Right atrium auricular region (tissue), 2 donors: ENCODE data around the gene SCN4A. TPM values are rescaled to one million over a fixed set of nuclear protein-coding genes. Genes with fewer than 3 reads are reported as not detected.
"Not testable (repeated sequence)": the region's sequence is repeated elsewhere in the genome, so short reads cannot be mapped to it uniquely, and the experiment has no call there.

Experiments used
- DNase-seq: peaks from one replicate; pipeline ENCODE4 v3.0.0-alpha.2; 2019; ENCODE audit warnings: low spot score
- H3K27ac ChIP-seq, 2 donors: fragments of 200-600 bp; sonication (generic); 1 replicate in 1 of 2; 2 replicates in 1 of 2; pipeline ENCODE4 v1.5.1; 2016 to 2019
- H3K27me3 ChIP-seq, 2 donors: fragments of 200-600 bp; sonication (generic); one replicate each; pipeline versions ENCODE4 v1.5.1 to v1.6.0; 2017 to 2019
- H3K36me3 ChIP-seq: fragments of 200-600 bp; sonication (generic); one replicate; pipeline ENCODE4 v1.5.1; 2016
- H3K4me1 ChIP-seq, 2 donors: fragments of 200-600 bp; sonication (generic); one replicate each; pipeline versions ENCODE4 v1.5.1 to v1.6.0; 2017 to 2019
- H3K4me3 ChIP-seq, 2 donors: fragments of 200-600 bp; sonication (generic); 1 replicate in 1 of 2; 2 replicates in 1 of 2; pipeline ENCODE4 v1.5.1; 2017 to 2019; ENCODE audit warnings: mild to moderate bottlenecking in 1 of 2, moderate library complexity in 1 of 2
- H3K9me3 ChIP-seq, 2 donors: fragments of 200-600 bp; sonication (generic); one replicate each; pipeline ENCODE4 v1.5.1; 2019
- total RNA-seq, 2 donors: library from RNA; depleted of rRNA; stranded (reverse); fragments of >200 nt; gene quantifications; one replicate each; pipeline ENCODE4 v1.1.0, GENCODE V29; 2016
- TF ChIP-seq, protein P1 (sequence below), 2 donors: fragments of 200-600 bp; sonication (generic); IDR thresholded peaks; one replicate each; pipeline ENCODE4 v1.5.1; 2019; ENCODE audit warnings: antibody characterized with exemption in 2 of 2

Gene SCN4A
- total RNA-seq, 2 donors from 2014 or later, result 0.74 to 2.5 TPM

DNA sequence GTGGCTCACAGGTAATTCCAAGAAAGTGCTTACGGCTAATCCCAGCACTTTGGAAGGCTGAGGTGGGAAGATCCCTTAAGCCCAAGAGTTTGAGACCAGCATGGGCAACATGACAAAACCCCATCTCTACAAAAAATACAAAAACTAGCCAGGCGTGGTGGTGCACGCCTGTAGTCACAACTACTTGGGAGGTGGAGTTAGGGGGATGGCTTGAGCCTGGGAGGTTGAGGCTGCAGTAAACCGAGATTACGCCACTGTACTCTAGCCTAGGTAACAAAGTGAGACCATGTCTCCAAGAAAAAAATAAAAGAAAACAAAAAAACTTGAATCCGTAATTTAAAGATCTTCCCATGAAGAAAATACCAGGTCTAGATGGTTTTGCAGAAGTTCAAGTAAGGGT, 42.7 kb upstream of the SCN4A start:
- peaks cover 0 to 15% of the 10 kb centered on the region in 2 donors for H3K4me1 ChIP-seq
- DNase-seq, result no peak
- no peaks in the 10 kb centered on the region for H3K36me3 ChIP-seq
- no peaks in the 10 kb centered on the region for H3K9me3 ChIP-seq
- no peaks in the 10 kb centered on the region for H3K27me3 ChIP-seq
- TF ChIP-seq, protein P1, sequence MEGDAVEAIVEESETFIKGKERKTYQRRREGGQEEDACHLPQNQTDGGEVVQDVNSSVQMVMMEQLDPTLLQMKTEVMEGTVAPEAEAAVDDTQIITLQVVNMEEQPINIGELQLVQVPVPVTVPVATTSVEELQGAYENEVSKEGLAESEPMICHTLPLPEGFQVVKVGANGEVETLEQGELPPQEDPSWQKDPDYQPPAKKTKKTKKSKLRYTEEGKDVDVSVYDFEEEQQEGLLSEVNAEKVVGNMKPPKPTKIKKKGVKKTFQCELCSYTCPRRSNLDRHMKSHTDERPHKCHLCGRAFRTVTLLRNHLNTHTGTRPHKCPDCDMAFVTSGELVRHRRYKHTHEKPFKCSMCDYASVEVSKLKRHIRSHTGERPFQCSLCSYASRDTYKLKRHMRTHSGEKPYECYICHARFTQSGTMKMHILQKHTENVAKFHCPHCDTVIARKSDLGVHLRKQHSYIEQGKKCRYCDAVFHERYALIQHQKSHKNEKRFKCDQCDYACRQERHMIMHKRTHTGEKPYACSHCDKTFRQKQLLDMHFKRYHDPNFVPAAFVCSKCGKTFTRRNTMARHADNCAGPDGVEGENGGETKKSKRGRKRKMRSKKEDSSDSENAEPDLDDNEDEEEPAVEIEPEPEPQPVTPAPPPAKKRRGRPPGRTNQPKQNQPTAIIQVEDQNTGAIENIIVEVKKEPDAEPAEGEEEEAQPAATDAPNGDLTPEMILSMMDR (IDR thresholded peaks at IDR 0.05), result no peak
- H3K27ac ChIP-seq, result peak overlapping the region in 1 of 2 donors; percentile 12
- H3K4me3 ChIP-seq, result no peak overlapping the region

DNA sequence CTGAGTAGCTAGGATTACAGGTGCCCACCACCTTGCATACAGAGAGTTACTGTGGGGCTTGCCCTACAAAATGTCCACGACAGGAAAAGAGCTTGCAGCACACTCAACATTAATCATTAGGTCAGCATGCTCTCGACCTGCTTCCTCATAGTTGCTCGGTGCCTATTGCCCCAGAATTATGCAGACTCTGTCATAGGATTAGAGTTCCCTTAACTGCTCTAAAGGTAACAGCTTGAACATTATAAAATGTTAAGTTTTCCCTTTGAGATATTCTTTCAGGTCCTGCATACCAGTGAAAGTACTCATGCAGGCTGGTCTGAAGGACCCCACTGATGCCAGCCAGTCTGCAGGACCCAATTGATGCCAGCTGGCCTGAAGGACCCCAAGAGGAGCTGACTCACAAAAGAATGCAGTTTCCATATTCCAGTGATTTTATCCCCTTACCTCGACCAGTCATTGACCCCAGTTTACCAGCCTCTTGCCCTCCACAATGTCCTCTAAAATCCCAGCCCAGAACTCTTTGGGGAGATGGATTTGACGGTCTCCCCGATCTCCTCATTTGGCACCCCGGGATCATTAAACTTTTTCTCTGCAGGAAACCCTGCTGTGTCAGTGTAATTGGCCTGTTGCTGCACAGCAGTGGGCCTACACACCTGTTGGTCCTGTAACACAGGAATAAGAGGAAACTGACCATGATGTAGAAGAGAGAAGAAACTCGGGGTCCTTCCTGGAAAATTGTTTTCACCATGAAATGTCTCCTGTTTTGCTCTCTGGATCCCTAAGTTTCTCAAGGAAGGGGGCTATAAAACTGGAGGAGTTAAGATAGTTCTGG, 37.1 kb upstream of the SCN4A start:
- no peak overlapping the region for H3K4me3 ChIP-seq
- no peaks in the 10 kb centered on the region for H3K36me3 ChIP-seq
- H3K9me3 ChIP-seq, result no peaks in the 10 kb centered on the region
- peak; percentile 57 for DNase-seq
- H3K4me1 ChIP-seq, result peaks cover 0 to 26% of the 10 kb centered on the region in 2 donors
- no peaks in the 10 kb centered on the region for H3K27me3 ChIP-seq
- TF ChIP-seq, protein P1 (IDR thresholded peaks at IDR 0.05), result no peak
- H3K27ac ChIP-seq, result peak overlapping the region in 1 of 2 donors; percentile 3

DNA sequence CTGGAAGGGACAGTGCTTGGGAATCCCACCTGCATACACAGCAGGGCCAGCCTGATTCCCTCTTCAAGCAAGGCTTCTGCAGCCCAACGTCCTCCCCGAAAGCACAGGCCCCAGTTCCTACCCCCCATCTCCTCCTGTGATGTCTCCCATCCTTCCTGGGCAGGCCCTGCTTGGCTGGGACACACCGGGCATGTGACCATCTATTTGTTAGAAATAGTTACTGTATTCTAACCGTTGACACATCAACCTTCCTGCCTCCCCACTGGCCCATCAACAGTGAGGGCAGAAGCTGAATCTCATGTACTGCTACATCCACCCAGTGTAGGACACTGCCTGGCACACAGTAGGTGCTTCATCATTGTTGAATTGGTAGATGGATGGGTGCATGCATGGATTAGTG, 36.1 kb upstream of the SCN4A start:
- H3K4me1 ChIP-seq, result peaks cover 0 to 26% of the 10 kb centered on the region in 2 donors
- no peaks in the 10 kb centered on the region for H3K36me3 ChIP-seq
- H3K27me3 ChIP-seq, result no peaks in the 10 kb centered on the region
- no peak overlapping the region for H3K4me3 ChIP-seq
- H3K9me3 ChIP-seq, result no peaks in the 10 kb centered on the region
- TF ChIP-seq, protein P1 (IDR thresholded peaks at IDR 0.05), result no peak
- H3K27ac ChIP-seq, result peak overlapping the region in 1 of 2 donors; percentile 40
- peak; percentile 54 for DNase-seq

DNA sequence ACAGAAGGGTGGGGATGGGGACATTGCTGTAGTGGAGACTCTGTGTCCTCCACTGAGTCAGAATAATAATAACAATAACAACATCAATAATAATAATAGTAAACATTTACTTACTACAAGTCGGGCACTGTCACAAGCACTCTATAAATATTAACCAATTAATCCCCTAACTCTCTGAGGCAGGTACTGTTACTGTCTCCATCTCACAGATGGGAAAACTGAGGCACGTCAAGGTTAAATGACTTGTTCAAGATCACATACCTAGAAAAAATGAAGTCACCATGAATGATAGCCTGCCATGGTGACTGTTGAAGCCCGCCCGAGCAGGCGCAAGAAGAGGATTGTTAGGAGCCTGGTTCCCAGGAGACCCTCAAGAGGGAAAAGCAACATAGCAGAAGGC, 35.6 kb upstream of the SCN4A start:
- no peaks in the 10 kb centered on the region for H3K27me3 ChIP-seq
- no peaks in the 10 kb centered on the region for H3K9me3 ChIP-seq
- peaks cover 0 to 26% of the 10 kb centered on the region in 2 donors for H3K4me1 ChIP-seq
- H3K36me3 ChIP-seq, result no peaks in the 10 kb centered on the region
- H3K27ac ChIP-seq, result peak overlapping the region in 1 of 2 donors; percentile 40
- H3K4me3 ChIP-seq, result no peak overlapping the region
- DNase-seq, result no peak
- TF ChIP-seq, protein P1 (IDR thresholded peaks at IDR 0.05), result no peak

DNA sequence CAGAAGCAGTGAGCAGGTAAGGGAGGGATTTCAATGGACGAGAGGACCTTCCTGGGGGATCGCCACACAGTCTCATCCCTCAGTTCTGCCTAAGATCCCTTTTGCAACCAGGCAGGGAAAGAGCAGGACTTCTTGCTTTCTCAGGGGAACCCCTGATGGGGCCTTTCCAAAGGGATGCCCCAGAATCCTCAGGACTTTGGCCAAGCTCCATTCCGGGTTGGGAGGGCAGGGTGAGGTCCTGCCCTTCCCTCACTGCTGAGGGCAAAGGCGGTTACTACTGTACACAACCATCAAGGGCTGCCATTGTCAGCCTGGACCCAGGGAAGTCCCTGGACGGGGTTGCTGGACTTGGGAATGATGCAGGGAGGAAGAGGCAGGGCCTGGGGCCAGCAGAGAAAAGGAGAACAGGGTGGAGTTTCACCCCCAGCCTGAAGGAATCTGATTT, 35.1 kb upstream of the SCN4A start:
- Histone ChIP-seq H3K4me1 (peaks cover 0 to 26% of the 10 kb centered on the region in 2 donors), H3K4me3 (no peak overlapping the region), H3K27me3 (no peaks in the 10 kb centered on the region), H3K27ac (peak overlapping the region; percentile 27 to 40), H3K36me3 (no peaks in the 10 kb centered on the region), H3K9me3 (no peaks in the 10 kb centered on the region)
- TF ChIP-seq, protein P1 (IDR thresholded peaks at IDR 0.05), result no peak
- peak; percentile 61 for DNase-seq

DNA sequence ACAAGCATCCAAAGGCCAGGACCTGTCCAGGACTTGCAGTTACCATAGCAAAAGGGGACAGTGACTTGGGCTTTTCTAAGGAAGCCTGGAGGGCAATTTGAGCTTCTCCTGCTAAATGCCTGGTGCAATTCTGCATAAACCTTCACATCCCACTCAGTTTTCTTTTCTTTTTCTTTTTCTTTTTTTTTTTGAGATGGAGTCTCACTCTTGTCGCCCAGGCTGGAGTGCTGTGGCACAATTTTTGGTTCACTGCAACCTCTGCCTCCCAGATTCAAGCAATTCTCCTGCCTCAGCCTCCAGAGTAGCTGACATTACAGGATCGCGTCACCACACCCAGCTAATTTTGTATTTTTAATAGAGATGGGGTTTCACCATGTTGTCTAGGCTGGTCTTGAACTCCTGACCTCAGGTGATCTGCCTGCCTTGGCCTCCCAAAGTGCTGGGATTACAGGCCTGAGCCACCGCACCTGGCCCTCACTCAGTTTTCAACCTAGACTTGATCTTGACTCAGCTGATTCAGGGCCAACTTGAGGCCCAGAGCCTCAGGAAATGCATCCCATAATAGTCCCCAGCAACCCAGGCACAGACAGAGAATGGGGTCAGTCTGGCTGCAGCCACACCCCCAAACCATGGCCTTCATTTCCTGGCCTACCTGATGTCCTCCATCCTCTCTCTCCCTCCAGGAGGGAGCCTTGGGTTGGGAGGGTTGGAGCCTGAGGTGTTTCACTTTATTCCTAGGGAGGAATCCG, 34.5 kb upstream of the SCN4A start:
- H3K9me3 ChIP-seq, H3K4me3 ChIP-seq, H3K27me3 ChIP-seq, H3K36me3 ChIP-seq: not testable (repeated sequence)
- Histone ChIP-seq H3K4me1 (peaks cover 0 to 28% of the 10 kb centered on the region in 2 donors), H3K27ac (peak overlapping the region; percentile 27 to 40)
- peak; percentile 56 for DNase-seq
